Astrocyte (in vitro differentiated cells and primary cell): ENCODE results near the gene PGAM4. TPM values are rescaled to one million over a fixed set of nuclear protein-coding genes. Genes with fewer than 3 reads are reported as not detected.
"Not testable (repeated sequence)": the region's sequence is repeated elsewhere in the genome, so short reads cannot be mapped to it uniquely, and the experiment has no call there.

ENCODE experiments used
- DNase-seq: peaks from one replicate; pipeline ENCODE4 v3.0.0-alpha.2; 2010; ENCODE audit warnings: low read depth
- FAIRE-seq: peaks from 2 replicates; lab custom pipeline; 2011; peaks lifted over from hg19 to GRCh38; lab: Jason Lieb, UNC
- H2AFZ ChIP-seq: 2 replicates; pipeline ENCODE4 v1.6.0; 2012; ENCODE audit warnings: low read depth, low read length, inconsistent platforms
- H3K27ac ChIP-seq: 2 replicates; pipeline ENCODE4 v1.5.1; 2011; ENCODE audit warnings: low read depth, low read length, inconsistent platforms
- H3K27me3 ChIP-seq: 2 replicates; pipeline ENCODE4 v1.6.0; 2011; ENCODE audit warnings: low read length, inconsistent platforms; ENCODE audit not compliant: insufficient read depth
- H3K36me3 ChIP-seq: 2 replicates; pipeline ENCODE4 v1.5.1; 2011; ENCODE audit warnings: low read length, inconsistent platforms; ENCODE audit not compliant: insufficient read depth
- H3K4me1 ChIP-seq: 2 replicates; pipeline ENCODE4 v1.5.1; 2011; ENCODE audit warnings: low read length, inconsistent platforms; ENCODE audit not compliant: insufficient read depth
- H3K4me2 ChIP-seq: 2 replicates; pipeline ENCODE4 v1.6.0; 2012; ENCODE audit warnings: low read length, inconsistent platforms
- H3K4me3 ChIP-seq: 2 replicates; pipeline ENCODE4 v1.5.1; 2011; ENCODE audit warnings: low read depth, mild to moderate bottlenecking, low read length, inconsistent platforms; ENCODE audit not compliant: insufficient read depth
- H3K79me2 ChIP-seq: 2 replicates; pipeline ENCODE4 v1.6.0; 2012; ENCODE audit warnings: mild to moderate bottlenecking, low read length, inconsistent platforms; ENCODE audit not compliant: insufficient read depth
- H3K9ac ChIP-seq: 2 replicates; pipeline ENCODE4 v1.6.0; 2012; ENCODE audit warnings: mild to moderate bottlenecking, low read length, inconsistent platforms
- H3K9me3 ChIP-seq: 2 replicates; pipeline ENCODE4 v1.5.1; 2012; ENCODE audit warnings: low read depth, mild to moderate bottlenecking, low read length, inconsistent platforms; ENCODE audit not compliant: insufficient read depth
- H4K20me1 ChIP-seq: 2 replicates; pipeline ENCODE4 v1.6.0; 2012; ENCODE audit warnings: low read length, inconsistent platforms; ENCODE audit not compliant: insufficient read depth
- H3K27ac Mint-ChIP-seq: one replicate; pipeline ENCODE4 v1.8.0; 2021; ENCODE audit warnings: mild to moderate bottlenecking, mixed read lengths; ENCODE audit not compliant: unreplicated experiment
- H3K27me3 Mint-ChIP-seq: one replicate; pipeline ENCODE4 v1.8.0; 2021; ENCODE audit warnings: low read depth, mixed read lengths; ENCODE audit not compliant: unreplicated experiment
- H3K36me3 Mint-ChIP-seq: one replicate; pipeline ENCODE4 v1.8.0; 2021; ENCODE audit warnings: low read depth, mixed read lengths; ENCODE audit not compliant: unreplicated experiment
- H3K4me1 Mint-ChIP-seq: one replicate; pipeline ENCODE4 v1.8.0; 2021; ENCODE audit warnings: low read depth, mixed read lengths; ENCODE audit not compliant: unreplicated experiment
- H3K4me3 Mint-ChIP-seq: one replicate; pipeline ENCODE4 v1.8.0; 2021; ENCODE audit warnings: mild to moderate bottlenecking, moderate library complexity, mixed read lengths; ENCODE audit not compliant: unreplicated experiment
- H3K9me3 Mint-ChIP-seq: one replicate; pipeline ENCODE4 v1.8.0; 2021; ENCODE audit warnings: mild to moderate bottlenecking, mixed read lengths; ENCODE audit not compliant: unreplicated experiment
- CTCF ChIP-seq: IDR thresholded peaks from 2 replicates; pipeline ENCODE4 v1.5.1; 2011; ENCODE audit warnings: low read depth, mild to moderate bottlenecking, inconsistent platforms, low read length, moderate library complexity; ENCODE audit not compliant: insufficient read depth
- EZH2 ChIP-seq: IDR thresholded peaks from 2 replicates; pipeline ENCODE4 v1.6.1; 2012; ENCODE audit warnings: mild to moderate bottlenecking, low read length, inconsistent platforms; ENCODE audit not compliant: insufficient read depth
- total RNA-seq: library from RNA; stranded (reverse); gene quantifications from 2 replicates; pipeline ENCODE4 v1.2.1, GENCODE V29; 2021

Gene PGAM4
- total RNA-seq, 1 donor from 2014 or later, result 0.32 TPM

DNA sequence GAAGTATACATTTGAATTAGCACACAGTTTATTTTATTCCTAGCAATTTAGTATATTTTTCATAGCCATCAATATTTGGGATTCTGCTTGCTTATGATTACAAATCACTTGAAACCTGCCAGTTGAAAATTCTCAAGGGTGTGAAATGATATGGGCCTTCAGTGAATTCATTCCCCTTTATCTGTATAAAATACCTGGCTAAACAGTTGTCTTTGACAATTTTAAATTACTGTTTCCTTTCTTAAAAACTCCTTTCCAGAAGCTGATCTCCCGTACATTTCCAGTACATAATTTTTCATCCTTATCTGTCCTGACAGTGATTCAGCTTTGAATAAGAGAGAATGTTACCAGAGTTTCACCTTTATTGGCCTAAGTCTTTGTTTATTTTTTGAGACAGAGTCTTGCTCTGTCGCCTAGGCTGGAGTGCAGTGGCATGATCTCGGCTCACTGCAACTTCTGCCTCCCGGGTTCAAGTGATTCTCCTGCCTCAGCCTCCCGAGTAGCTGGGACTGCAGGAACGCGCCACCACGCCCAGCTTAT, 45.0 kb downstream of the PGAM4 start:
- Histone ChIP-seq H3K27ac (no peak overlapping the region), H3K36me3 (no peaks in the 10 kb centered on the region), H3K4me1 (no peaks in the 10 kb centered on the region), H2AFZ (no peak overlapping the region), H3K4me3 (no peak overlapping the region), H3K9me3 (no peaks in the 10 kb centered on the region), H3K4me2 (no peak overlapping the region), H3K79me2 (no peaks in the 10 kb centered on the region), H4K20me1 (no peaks in the 10 kb centered on the region), H3K27me3 (no peaks in the 10 kb centered on the region), H3K9ac (no peak overlapping the region)
- Mint-ChIP-seq H3K4me3 (no peak overlapping the region), H3K27me3 (no peaks in the 10 kb centered on the region), H3K27ac (no peak overlapping the region), H3K4me1 (no peaks in the 10 kb centered on the region), H3K9me3 (no peaks in the 10 kb centered on the region), H3K36me3 (no peaks in the 10 kb centered on the region)
- no peak for FAIRE-seq
- no peak for DNase-seq
- no peak for TF ChIP-seq EZH2
- no peak for TF ChIP-seq CTCF

DNA sequence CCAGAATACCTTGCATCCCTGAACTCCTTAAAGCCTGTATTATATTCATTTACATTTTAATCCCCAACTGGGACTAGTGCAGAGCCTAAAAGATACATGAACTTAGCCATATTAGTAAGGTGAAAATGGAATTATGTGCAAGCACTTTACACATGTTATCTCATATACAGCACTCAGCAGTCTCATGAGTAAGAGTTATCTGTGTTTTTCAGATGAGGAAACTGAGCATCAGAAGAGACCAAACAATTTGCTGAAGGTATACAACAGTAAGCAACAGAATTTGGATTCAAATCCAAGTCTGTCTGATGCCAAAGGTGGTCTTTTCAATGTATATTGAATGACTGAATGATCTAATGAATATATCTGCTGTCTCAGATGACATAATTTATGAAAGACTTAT, 46.7 kb downstream of the PGAM4 start:
- Histone ChIP-seq H3K79me2 (no peaks in the 10 kb centered on the region), H3K4me1 (no peaks in the 10 kb centered on the region), H3K27me3 (no peaks in the 10 kb centered on the region), H2AFZ (no peak overlapping the region), H4K20me1 (no peaks in the 10 kb centered on the region), H3K9ac (no peak overlapping the region), H3K4me2 (no peak overlapping the region), H3K27ac (no peak overlapping the region), H3K36me3 (no peaks in the 10 kb centered on the region), H3K4me3 (no peak overlapping the region), H3K9me3 (no peaks in the 10 kb centered on the region)
- no peak for FAIRE-seq
- H3K4me1 Mint-ChIP-seq, result no peaks in the 10 kb centered on the region
- H3K36me3 Mint-ChIP-seq, result no peaks in the 10 kb centered on the region
- no peaks in the 10 kb centered on the region for H3K27me3 Mint-ChIP-seq
- DNase-seq, result no peak
- no peak overlapping the region for H3K4me3 Mint-ChIP-seq
- no peak for TF ChIP-seq CTCF
- TF ChIP-seq EZH2, result no peak
- no peak overlapping the region for H3K27ac Mint-ChIP-seq
- H3K9me3 Mint-ChIP-seq, result no peaks in the 10 kb centered on the region

GRCh38 chrX:77919370-77919769, 50.1 kb downstream of the PGAM4 start:
- not testable (repeated sequence) for H3K27ac Mint-ChIP-seq, H3K4me3 ChIP-seq, H3K4me1 ChIP-seq, H3K27me3 ChIP-seq, H3K4me2 ChIP-seq, H3K4me1 Mint-ChIP-seq, H4K20me1 ChIP-seq, H3K27me3 Mint-ChIP-seq, H3K9me3 ChIP-seq, H3K79me2 ChIP-seq, H3K27ac ChIP-seq, H2AFZ ChIP-seq, H3K36me3 Mint-ChIP-seq, H3K9ac ChIP-seq, H3K36me3 ChIP-seq, DNase-seq, H3K9me3 Mint-ChIP-seq, FAIRE-seq, H3K4me3 Mint-ChIP-seq
